ENCODE measurements around the gene EFNA4. TPM values are rescaled to one million over a fixed set of nuclear protein-coding genes. Genes with fewer than 3 reads are reported as not detected.

The EFNA4 gene
- total RNA-seq, 1 donor from 2014 or later = 1.7 TPM

DNA sequence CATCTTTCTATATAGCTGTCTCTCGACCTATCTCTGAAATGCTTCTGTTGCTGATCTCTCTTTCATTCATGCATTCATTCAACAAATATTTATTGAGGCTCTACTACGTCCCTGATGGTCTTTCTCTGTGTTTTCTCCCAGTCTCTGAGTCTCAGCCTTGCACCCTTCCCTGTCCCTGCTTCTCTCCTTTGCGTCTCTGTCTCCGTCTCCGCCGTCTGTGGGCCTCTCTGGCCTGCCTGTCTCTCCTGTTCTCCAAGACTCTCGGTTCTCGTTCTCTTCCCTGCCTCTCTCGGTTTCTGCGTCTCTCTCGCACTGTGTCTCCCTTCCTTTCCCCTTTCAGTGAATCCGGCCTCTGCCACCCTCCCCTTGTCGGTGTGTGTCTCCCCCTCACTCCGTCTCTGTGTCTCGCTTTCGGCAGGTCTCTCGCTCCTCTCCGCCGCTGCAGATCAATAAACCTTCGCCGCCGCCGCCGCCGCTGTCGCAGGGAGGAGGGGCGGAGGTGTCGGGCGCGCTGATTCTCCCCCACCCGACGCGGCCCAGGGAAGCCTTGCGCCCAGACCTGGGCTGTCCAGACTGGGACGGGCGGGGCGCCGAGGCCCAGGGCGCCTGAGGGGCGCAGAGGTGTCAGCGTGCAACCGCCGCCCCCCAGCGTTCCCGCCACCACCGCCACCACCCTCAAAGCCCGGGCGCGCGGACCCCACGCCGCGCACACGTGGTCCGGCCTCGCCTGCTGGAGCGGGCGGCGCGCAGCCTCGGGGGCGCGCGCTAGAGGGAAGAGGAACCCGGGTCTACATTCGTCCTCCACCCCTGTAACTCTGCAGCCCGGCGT, 18.1 kb downstream of the EFNA4 start:
- TF ChIP-seq, protein P1, sequence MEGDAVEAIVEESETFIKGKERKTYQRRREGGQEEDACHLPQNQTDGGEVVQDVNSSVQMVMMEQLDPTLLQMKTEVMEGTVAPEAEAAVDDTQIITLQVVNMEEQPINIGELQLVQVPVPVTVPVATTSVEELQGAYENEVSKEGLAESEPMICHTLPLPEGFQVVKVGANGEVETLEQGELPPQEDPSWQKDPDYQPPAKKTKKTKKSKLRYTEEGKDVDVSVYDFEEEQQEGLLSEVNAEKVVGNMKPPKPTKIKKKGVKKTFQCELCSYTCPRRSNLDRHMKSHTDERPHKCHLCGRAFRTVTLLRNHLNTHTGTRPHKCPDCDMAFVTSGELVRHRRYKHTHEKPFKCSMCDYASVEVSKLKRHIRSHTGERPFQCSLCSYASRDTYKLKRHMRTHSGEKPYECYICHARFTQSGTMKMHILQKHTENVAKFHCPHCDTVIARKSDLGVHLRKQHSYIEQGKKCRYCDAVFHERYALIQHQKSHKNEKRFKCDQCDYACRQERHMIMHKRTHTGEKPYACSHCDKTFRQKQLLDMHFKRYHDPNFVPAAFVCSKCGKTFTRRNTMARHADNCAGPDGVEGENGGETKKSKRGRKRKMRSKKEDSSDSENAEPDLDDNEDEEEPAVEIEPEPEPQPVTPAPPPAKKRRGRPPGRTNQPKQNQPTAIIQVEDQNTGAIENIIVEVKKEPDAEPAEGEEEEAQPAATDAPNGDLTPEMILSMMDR (IDR thresholded peaks at IDR 0.05; ENCODE audit: borderline replicate concordance) = no peak
- H3K27me3 ChIP-seq (ENCODE audit: low read depth) = peaks cover 60% of the 10 kb centered on the region
- H3K9me3 ChIP-seq (replicated peaks) = no peaks in the 10 kb centered on the region
- H3K27ac ChIP-seq (replicated peaks) = no peak overlapping the region
- DNase-seq = no peak
- peaks cover 80% of the 10 kb centered on the region for H3K4me1 ChIP-seq
- peak overlapping the region; percentile 52 for H3K4me3 ChIP-seq
- no peaks in the 10 kb centered on the region for H3K36me3 ChIP-seq
- intact Hi-C loops (cut with micrococcal nuclease) = no loop called here

- peaks cover 60% of the 10 kb centered on the region for H3K27me3 ChIP-seq (ENCODE audit: low read depth)
- H3K36me3 ChIP-seq = no peaks in the 10 kb centered on the region
- intact Hi-C loops (cut with micrococcal nuclease) = no loop called here
- no peaks in the 10 kb centered on the region for H3K9me3 ChIP-seq (replicated peaks)
- DNase-seq = no peak
- H3K27ac ChIP-seq (replicated peaks) = no peak overlapping the region
- H3K4me3 ChIP-seq = peak overlapping the region; percentile 52
- TF ChIP-seq, protein P1 (IDR thresholded peaks at IDR 0.05; ENCODE audit: borderline replicate concordance) = no peak
- H3K4me1 ChIP-seq = peaks cover 83% of the 10 kb centered on the region
Observed at GRCh38 chr1:155082301-155083051, 18.9 kb downstream of the EFNA4 start.

DNA sequence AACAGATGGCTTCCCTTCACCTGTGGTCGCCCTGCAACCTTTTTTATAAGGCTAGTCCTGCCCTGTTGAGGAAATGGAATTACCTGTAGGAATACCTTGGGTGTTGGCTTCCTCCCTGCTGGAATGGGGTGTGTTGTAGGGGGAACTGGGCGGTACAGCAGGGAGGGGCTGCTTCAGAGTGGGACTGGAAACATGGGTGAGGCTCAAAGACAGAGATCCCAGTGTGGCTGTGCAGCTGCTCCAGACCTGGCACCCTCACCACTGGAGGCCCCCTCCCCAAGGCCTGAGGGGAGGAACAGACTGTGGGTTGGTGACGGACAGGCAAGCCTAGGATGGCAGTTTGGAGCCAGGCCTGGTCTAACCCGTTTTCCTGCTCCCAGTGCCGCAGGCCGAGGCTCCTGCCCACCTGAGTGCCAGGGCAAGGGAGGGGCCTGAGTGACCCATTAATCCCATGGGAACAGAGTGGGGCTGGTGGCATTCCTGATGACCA, 19.6 kb downstream of the EFNA4 start:
- no peak for DNase-seq
- Histone ChIP-seq H3K4me1 (peaks cover 83% of the 10 kb centered on the region), H3K27ac (replicated peaks) (no peak overlapping the region), H3K27me3 (ENCODE audit: low read depth) (peaks cover 60% of the 10 kb centered on the region), H3K9me3 (replicated peaks) (no peaks in the 10 kb centered on the region), H3K36me3 (no peaks in the 10 kb centered on the region), H3K4me3 (peak overlapping the region; percentile 52)
- intact Hi-C loops (cut with micrococcal nuclease) = no loop called here
- TF ChIP-seq, protein P1 (IDR thresholded peaks at IDR 0.05; ENCODE audit: borderline replicate concordance) = no peak

DNA sequence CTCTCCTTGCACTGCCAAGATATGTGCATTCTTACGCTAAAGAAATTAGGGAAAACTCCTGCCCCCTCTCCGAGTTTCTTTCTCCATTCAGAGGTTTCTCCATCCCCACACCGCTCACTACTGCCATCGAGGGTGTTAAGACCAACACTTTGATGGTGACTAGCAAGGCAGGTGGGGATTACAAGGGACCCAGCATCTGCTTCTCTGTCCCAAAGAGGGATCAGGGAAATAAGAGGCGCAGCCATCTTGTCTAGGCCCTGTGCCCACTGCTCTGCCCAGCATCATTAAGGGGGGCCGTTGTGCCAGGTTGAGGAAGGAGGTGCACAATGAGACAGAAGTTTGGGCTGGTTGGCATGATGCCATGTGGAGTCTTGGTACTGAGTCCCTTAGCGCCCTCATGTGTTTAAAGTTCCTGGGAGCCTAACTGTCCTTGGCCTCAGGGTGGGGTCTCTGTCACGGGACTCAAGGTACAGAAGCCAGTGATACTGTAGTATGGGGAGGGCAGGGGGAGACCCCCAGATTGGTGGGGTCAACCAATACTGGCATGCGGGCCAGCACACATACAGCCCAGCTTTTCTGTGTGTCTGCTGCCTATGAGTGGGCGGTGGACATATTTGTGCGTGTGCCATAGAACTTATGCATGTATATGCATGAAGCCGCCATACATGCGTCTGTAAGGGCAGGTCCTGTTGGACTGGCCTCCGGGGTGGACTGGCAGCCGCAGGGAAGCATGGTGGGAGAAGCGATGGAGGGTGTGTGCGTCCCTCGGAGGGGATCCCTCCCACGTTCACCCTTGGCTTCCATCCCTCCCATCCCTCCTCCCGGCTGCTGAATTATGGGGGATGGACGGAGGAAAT, 20.6 kb downstream of the EFNA4 start:
- Histone ChIP-seq H3K27me3 (ENCODE audit: low read depth) (peaks cover 55% of the 10 kb centered on the region), H3K4me1 (peaks cover 74% of the 10 kb centered on the region), H3K4me3 (peak overlapping the region; percentile 93), H3K9me3 (replicated peaks) (no peaks in the 10 kb centered on the region), H3K27ac (replicated peaks) (peak overlapping the region; percentile 99), H3K36me3 (no peaks in the 10 kb centered on the region)
- TF ChIP-seq, protein P1 (IDR thresholded peaks at IDR 0.05; ENCODE audit: borderline replicate concordance) = no peak
- DNase-seq = no peak
- intact Hi-C loops (cut with micrococcal nuclease) = no loop called here

All from left ventricle myocardium inferior (tissue), 1 donor.